Body of pancreas (tissue), 4 donors: ENCODE data around the gene CKMT2. TPM values are rescaled to one million over a fixed set of nuclear protein-coding genes. Genes with fewer than 3 reads are reported as not detected.

Experiments
- ATAC-seq: fragments of 150-250 bp; one replicate; pipeline ENCODE4 v1.9.1; 2016
- DNase-seq, 4 donors: peaks; one replicate each; pipeline ENCODE4 v3.0.0-alpha.2; 2019
- H3K27ac ChIP-seq, 4 donors: fragments of 200-600 bp; sonication (generic); 1 replicate in 3 of 4; 2 replicates in 1 of 4; pipeline versions ENCODE4 v1.5.1 to v1.6.1; 2016 to 2019; ENCODE audit warnings: mild to moderate bottlenecking in 1 of 4, mixed read lengths in 1 of 4, moderate library complexity in 1 of 4
- H3K27me3 ChIP-seq, 2 donors: fragments of 200-600 bp; sonication (generic); one replicate each; pipeline ENCODE4 v1.6.0; 2016; ENCODE audit warnings: mild to moderate bottlenecking in 1 of 2
- H3K36me3 ChIP-seq, 2 donors: fragments of 200-600 bp; sonication (generic); replicated peaks in 1 of 2; 2 replicates each; pipeline ENCODE4 v1.5.1; 2016; ENCODE audit warnings: low read depth in 2 of 2; ENCODE audit not compliant: insufficient read depth in 1 of 2
- H3K4me1 ChIP-seq: fragments of 200-600 bp; sonication (generic); one replicate; pipeline ENCODE4 v1.6.0; 2016
- H3K4me3 ChIP-seq, 2 donors: fragments of 200-600 bp; sonication (generic); 1 replicate in 1 of 2; 2 replicates in 1 of 2; pipeline ENCODE4 v1.5.1; 2016 to 2019
- H3K9me3 ChIP-seq, 3 donors: fragments of 200-600 bp; sonication (generic); 1 replicate in 2 of 3; 2 replicates in 1 of 3; pipeline ENCODE4 v1.5.1; 2016
- POLR2A ChIP-seq, 3 donors: fragments of 450-650 bp; IDR thresholded peaks; one replicate each; pipeline ENCODE4 v1.6.1; 2016; ENCODE audit warnings: antibody characterized with exemption in 3 of 3, mild to moderate bottlenecking in 2 of 3
- WGBS, 2 donors: methylation state at CpG; one replicate each; pipeline ENCODE4 v1.1.5; 2017; 5-methylcytosine and 5-hydroxymethylcytosine counted together
- intact Hi-C: fragments of 100-400 bp; cut with DNase I; formaldehyde crosslinking; loops from one replicate; pipeline ENCODE4 v1.15.1; 2023
- total RNA-seq, 2 donors: library from RNA; depleted of rRNA; stranded (reverse); fragments of >200 nt; gene quantifications; one replicate each; pipeline ENCODE4 v1.1.0, GENCODE V29; 2016
- TF ChIP-seq, protein P1 (sequence below), 7 experiments: fragments of 450-650 bp in 4 of 7; fragments of 200-600 bp in 3 of 7; sonication (generic) in 3 of 7; IDR thresholded peaks; one replicate each; pipeline ENCODE4 v1.5.1; 2016 to 2019; ENCODE audit warnings: antibody characterized with exemption in 7 of 7

Gene CKMT2
- total RNA-seq, 2 donors from 2014 or later, result 3.9 to 4.9 TPM

DNA sequence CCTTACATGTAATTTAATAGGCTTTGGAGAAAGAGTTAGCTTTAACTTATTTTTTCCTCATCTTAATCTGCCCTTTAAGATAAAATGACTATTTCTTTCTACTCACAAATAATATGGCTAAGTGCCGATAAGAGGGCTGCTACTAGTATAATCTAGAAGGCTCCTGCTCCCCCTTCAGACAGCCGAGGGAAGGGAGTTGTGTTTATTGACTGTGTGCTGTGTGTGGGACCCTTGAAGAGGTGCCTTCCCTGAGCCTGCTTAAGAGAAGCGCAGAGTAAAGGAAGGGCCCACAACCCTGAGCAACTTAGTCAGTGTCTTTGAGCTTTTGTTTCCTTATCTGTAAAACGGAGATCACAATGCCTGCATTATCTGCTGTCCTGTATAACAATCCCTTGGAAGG is 28.1 kb upstream of the CKMT2 start:
- Histone ChIP-seq H3K4me3 (no peak overlapping the region), H3K9me3 (no peaks in the 10 kb centered on the region), H3K27ac (no peak overlapping the region), H3K27me3 (no peaks in the 10 kb centered on the region), H3K36me3 (no peaks in the 10 kb centered on the region), H3K4me1 (no peaks in the 10 kb centered on the region)
- TF ChIP-seq, protein P1, sequence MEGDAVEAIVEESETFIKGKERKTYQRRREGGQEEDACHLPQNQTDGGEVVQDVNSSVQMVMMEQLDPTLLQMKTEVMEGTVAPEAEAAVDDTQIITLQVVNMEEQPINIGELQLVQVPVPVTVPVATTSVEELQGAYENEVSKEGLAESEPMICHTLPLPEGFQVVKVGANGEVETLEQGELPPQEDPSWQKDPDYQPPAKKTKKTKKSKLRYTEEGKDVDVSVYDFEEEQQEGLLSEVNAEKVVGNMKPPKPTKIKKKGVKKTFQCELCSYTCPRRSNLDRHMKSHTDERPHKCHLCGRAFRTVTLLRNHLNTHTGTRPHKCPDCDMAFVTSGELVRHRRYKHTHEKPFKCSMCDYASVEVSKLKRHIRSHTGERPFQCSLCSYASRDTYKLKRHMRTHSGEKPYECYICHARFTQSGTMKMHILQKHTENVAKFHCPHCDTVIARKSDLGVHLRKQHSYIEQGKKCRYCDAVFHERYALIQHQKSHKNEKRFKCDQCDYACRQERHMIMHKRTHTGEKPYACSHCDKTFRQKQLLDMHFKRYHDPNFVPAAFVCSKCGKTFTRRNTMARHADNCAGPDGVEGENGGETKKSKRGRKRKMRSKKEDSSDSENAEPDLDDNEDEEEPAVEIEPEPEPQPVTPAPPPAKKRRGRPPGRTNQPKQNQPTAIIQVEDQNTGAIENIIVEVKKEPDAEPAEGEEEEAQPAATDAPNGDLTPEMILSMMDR (IDR thresholded peaks at IDR 0.05), result no peak
- no peak for TF ChIP-seq POLR2A (IDR thresholded peaks at IDR 0.05)
- WGBS, 2 donors, result 63 to 77% methylated on average over 4 of the region's 4 CpGs
- ATAC-seq, result no peak
- no peak for DNase-seq
- intact Hi-C loops, result no loop called here

DNA sequence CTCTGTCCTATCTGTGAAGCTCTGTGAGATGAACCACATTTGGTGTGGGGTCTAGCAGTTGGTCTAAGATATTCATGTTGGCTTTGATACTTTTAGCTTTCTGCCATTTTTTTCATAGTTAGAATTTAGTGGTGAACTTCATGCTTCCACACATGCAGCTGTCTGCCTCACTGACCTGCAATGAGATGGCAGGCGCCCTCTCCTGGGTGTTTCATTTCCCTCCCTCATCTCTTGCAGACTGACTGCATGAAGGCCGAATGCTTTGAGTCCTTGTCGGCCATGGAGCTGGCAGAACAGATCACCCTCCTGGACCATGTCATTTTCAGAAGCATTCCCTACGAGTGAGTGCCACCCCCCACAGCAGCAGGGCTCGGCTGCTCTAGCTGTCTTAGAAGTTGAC is 26.1 kb upstream of the CKMT2 start:
- Histone ChIP-seq H3K27me3 (no peaks in the 10 kb centered on the region), H3K4me3 (no peak overlapping the region), H3K9me3 (no peaks in the 10 kb centered on the region), H3K36me3 (no peaks in the 10 kb centered on the region), H3K4me1 (peaks cover 4% of the 10 kb centered on the region), H3K27ac (no peak overlapping the region)
- DNase-seq (peak in 1 of 4 donors; percentile 14), ATAC-seq (no peak)
- intact Hi-C loops, result no loop called here
- 62 to 71% methylated on average over 5 of the region's 5 CpGs for WGBS, 2 donors
- TF ChIP-seq POLR2A (IDR thresholded peaks at IDR 0.05), result no peak
- TF ChIP-seq, protein P1 (IDR thresholded peaks at IDR 0.05), result no peak

DNA sequence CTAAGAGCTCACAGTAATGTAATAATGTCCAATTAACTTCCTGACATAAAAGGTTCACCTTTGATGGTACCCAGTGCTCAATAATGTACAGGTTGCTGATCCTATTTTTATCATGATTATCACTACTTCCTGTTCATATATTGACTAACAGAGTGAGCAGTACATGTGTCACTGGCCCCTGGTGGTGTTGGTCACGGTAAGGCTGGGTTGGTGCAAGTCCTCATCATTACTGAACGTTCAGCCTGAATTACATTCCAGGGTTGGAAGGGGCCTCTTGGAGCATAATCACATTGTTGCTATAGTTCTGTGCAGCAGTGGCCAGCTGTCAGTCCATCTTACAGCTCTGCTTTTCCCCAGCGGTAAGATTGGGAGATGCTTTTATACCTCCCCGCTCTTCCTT is 24.2 kb upstream of the CKMT2 start:
- WGBS, 2 donors, result 85 to 92% methylated on average over 4 of the region's 4 CpGs
- no peak for TF ChIP-seq POLR2A (IDR thresholded peaks at IDR 0.05)
- TF ChIP-seq, protein P1 (IDR thresholded peaks at IDR 0.05), result no peak
- ATAC-seq (no peak), DNase-seq (no peak)
- Histone ChIP-seq H3K27me3 (no peaks in the 10 kb centered on the region), H3K36me3 (no peaks in the 10 kb centered on the region), H3K4me3 (no peak overlapping the region), H3K27ac (no peak overlapping the region), H3K9me3 (no peaks in the 10 kb centered on the region), H3K4me1 (peaks cover 20% of the 10 kb centered on the region)
- intact Hi-C loops, result no loop called here

DNA sequence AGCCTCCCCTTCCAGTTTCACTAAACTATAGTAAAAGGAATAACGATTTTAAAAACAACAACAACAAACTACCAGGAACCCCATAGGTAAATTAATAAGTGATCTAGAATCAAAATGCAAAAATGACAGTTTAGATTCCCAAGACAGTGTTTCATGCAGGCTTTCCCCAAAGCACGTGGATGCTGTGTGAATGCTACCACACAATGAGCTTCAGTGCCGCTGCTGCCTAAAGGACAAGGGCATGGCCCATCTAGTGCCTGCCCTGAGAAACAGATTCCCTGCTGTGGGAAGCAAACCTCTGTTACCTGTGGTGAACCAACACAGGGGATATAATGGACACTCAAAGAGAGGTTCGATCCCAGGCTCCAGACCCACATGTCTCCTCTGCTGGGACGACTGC is 23.7 kb upstream of the CKMT2 start:
- intact Hi-C loops, result no loop called here
- WGBS, 2 donors, result 71 to 80% methylated on average over 4 to 5 of the region's 5 CpGs

More for the DNA sequence above, 23.7 kb upstream of the CKMT2 start:
- H3K27me3 ChIP-seq, result no peaks in the 10 kb centered on the region
- TF ChIP-seq POLR2A (IDR thresholded peaks at IDR 0.05), result no peak
- TF ChIP-seq, protein P1 (IDR thresholded peaks at IDR 0.05), result no peak
- peaks cover 20% of the 10 kb centered on the region for H3K4me1 ChIP-seq
- H3K27ac ChIP-seq, result no peak overlapping the region
- DNase-seq (no peak), ATAC-seq (no peak)
- H3K4me3 ChIP-seq, result no peak overlapping the region
- no peaks in the 10 kb centered on the region for H3K36me3 ChIP-seq
- H3K9me3 ChIP-seq, result no peaks in the 10 kb centered on the region
